COLO829 (cell line): ENCODE measurements around the gene TBC1D19.

Experiments used
- DNase-seq: peaks from one replicate; pipeline ENCODE4 v3.0.0; 2012; ENCODE audit warnings: low spot score

TBC1D19 gene

DNA sequence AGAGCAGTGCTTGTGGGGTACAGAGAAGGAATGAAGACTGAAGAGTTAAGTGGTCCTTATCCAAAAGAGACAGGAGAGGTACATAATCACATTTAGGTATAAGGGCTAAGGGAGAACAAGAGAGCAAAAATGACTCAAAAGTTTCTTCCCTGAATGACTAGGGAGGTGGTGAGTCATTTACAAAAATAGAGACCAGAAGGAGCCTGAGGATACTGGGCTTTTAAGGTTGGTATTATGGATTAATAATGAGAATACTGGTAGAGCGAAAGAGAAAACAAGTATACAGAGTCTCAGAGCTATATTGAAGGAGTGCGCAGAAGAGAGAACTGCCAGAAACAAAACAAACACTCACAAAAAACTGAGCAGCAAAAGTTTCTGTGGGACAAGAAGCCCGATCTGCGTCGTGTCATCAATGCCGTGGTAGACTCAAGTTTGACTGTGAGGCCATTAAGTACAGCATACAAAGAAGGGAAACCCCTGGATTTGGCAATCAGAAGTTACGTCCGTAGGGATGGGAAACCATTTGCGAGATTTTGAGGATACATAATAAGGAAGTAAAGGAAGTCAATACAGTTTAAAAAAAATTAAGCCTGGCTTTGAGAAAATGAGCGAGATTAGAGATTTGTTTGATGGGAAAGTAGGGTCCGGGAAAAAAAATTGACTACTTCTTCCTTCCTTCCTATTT lies 147.6 kb downstream of the TBC1D19 start:
- DNase-seq = no peak

DNA sequence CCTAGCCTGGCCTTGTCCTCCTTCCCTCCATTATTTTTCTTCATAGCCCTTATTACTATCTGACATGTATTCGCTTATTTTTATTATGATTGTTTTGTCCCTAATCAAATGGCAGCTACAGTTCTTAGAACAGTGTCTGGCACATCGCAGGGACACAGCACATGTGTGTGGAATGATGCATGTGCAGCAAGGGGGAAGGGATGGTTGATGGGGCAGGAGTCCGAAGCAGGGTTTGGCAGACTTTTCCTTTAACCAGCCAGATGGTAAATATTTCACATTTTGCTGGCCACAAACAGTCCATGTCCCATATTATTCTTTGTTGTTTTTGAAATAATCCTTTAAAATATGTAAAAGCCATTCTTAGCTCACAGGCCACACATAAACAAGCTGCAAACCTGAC lies 148.5 kb downstream of the TBC1D19 start:
- DNase-seq = no peak

DNA sequence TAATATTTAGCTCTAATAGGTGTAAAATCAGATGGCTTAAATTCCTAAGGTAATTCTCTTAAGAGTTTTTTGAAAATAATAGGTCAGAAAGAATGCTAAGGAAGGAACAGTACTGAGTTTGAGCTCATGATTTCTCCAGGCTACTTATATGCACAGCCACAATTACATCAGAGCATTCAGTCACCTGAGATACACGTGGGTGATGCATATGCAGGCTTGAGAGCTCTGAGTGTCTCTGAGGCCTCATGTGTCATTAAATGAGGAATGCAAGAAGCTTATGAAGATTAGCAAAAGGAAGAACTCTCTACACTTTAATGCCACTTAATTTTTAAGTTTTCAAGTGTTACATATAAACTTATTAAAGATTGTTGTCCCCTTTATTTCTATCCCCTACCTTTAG lies 152.7 kb downstream of the TBC1D19 start:
- DNase-seq = no peak

GRCh38 chr4:26737385-26737784 lies 153.5 kb downstream of the TBC1D19 start:
- DNase-seq = no peak

DNA sequence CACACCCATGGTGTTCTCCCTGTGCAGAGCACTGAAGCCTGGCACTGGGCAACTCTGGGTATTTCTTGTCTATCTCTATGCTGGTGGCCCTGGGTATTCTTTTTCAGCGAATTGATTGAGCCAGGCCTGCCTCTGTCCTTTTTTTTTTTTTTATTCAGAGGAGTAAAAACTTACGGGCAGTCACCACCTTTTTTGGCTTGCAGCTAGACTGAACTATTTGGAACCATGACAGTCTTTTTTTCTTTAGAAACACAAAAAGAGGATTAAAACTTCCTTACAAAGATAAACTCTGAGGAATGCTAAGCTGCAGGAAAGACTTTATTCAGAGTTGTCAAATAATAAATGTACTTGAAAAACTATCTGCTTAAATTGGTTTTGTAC lies 157.6 kb downstream of the TBC1D19 start:
- no peak for DNase-seq

GRCh38 chr4:26746802-26747213 lies 162.9 kb downstream of the TBC1D19 start:
- DNase-seq = no peak

DNA sequence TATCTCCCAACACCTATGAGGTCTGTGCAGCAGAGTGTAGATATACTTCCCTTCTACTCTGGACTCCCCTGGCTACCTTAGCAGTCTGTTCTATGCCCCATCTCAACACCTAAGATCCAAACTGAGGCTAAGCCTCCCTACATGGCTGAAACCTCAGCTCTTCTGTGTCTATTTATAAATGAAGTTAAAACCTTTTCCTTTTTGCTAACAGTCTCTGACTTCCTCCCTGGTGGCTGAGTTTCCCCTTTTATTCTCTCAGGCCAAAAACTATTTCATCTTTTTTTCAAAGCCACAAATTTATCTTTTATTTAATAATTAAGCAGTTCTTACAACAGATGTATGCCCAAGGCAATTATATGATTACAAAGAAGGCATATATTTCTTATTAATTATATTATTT lies 164.9 kb downstream of the TBC1D19 start:
- DNase-seq = no peak

- DNase-seq = no peak
Measured at GRCh38 chr4:26749867-26750266, 166.0 kb downstream of the TBC1D19 start.

- DNase-seq = no peak
Measured at GRCh38 chr4:26751004-26751403, 167.1 kb downstream of the TBC1D19 start.

- DNase-seq = no peak
Measured at GRCh38 chr4:26751838-26752237, 168.0 kb downstream of the TBC1D19 start.

GRCh38 chr4:26753187-26753586 lies 169.3 kb downstream of the TBC1D19 start:
- no peak for DNase-seq

- DNase-seq = no peak
Measured at GRCh38 chr4:26753617-26754016, 169.7 kb downstream of the TBC1D19 start.

GRCh38 chr4:26757751-26758150 lies 173.9 kb downstream of the TBC1D19 start:
- DNase-seq = no peak

DNA sequence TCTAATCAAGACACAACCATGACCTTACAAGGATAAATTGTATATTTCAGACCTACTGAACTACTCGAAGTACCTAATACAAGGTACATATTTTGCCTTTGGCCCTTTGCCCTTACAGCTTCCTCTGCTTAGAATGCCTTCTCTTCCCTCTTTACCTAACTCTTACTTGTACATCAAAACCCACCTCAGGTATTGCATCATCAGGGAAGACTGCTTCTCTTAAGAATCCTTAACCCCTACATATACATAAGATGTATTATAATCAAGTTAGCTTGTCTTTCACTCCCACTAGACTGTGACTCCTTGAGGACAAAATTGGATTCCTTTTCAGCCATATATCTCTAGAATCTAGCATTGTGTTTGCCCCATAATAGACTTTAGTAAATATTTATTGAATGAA lies 175.0 kb downstream of the TBC1D19 start:
- DNase-seq = no peak

DNA sequence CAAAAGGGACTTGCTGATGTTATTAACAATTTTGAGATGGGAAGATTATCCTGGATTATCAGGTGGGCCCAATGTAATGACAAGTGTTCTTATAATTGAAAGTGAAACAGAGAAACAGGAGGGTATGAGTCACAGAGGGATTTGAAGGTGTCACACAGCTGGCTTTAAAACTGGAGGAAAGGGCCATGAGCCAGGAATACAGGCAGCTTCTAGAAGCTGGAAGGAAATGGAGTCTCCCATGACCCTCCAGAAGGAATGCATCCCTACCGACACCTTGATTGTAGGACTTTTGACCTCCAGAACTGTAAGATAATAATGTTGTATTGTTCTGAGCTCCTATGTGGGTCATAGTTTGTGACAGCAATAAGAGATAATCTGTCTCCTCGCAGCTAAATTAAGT lies 178.8 kb downstream of the TBC1D19 start:
- DNase-seq = no peak

GRCh38 chr4:26763063-26763462 lies 179.2 kb downstream of the TBC1D19 start:
- no peak for DNase-seq

DNA sequence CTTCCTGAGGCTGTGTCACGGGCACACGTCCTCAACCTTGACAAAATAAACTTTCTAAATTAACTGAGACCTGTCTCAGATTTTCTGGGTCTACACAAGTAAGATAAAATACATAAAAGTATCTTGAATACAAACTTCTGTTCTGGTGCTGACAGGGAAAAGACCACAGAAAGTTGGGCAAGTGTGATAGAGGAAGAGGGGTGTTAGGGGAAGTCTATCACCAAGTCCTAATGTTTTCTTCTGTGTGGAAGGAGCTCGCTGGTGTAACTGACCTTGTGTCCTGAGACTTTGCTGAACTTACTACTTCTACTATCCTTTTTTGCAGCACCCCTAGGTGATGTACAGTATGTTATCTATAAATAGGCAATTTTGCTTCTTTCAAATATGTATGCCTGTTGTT lies 179.8 kb downstream of the TBC1D19 start:
- DNase-seq = no peak

GRCh38 chr4:26764231-26764630 lies 180.3 kb downstream of the TBC1D19 start:
- no peak for DNase-seq

- no peak for DNase-seq
Measured at GRCh38 chr4:26765515-26765914, 181.6 kb downstream of the TBC1D19 start.

DNA sequence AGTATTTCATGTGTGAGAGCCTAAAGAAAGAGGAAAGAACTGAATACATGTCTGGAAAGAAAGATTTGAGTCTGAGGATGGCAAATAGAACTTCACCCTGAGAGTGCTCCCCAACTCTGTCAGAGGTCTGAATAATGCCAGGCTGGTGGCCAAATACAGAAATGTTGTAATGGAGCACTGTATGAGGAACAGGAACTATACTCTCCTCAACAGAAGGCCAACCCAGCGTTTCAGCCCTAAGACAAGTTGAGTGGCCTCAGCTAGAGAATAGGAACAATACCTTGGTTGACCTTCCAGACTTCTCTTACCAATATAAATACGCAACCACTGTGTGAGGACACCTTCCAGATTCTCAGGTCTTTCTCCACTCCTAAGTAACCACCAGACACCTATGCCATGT lies 182.3 kb downstream of the TBC1D19 start:
- DNase-seq = no peak

GRCh38 chr4:26772096-26772873 lies 188.4 kb downstream of the TBC1D19 start:
- no peak for DNase-seq

GRCh38 chr4:26779224-26779623 lies 195.3 kb downstream of the TBC1D19 start:
- DNase-seq = no peak

GRCh38 chr4:26779674-26780073 lies 195.8 kb downstream of the TBC1D19 start:
- no peak for DNase-seq

DNA sequence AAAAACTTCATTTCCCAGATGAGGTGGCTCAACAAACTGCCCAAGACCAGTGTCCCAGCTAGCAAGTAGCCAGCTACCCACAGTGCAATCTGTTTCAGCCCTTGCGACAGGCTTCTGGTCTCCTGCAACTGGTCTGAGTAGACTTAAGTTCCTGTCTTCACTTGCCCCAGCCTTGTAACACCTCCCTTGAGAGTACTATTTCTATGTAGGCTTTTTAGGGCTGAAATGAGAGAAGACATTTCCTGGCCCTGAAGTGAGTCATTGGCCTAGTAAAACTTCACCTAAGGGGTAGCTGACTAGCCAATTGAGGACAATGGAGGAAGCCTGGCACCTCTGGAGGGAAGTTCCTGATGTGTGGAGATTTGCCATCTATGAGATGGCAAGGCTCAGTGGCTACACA lies 196.7 kb downstream of the TBC1D19 start:
- no peak for DNase-seq
